CD4-positive, CD25-positive, alpha-beta regulatory T cell (primary cell): ENCODE measurements around the gene TBL1Y. TPM values are rescaled to one million over a fixed set of nuclear protein-coding genes. Genes with fewer than 3 reads are reported as not detected.
A peak's percentile ranks its signal among the peaks of the same experiment; 100 is the strongest.

Experiments used
- ATAC-seq, 2 donors: fragments of 150-1000 bp; cut with Tn5 transposase; one replicate each; pipeline ENCODE4 v1.10.0; 2021; ENCODE audit warnings: low read depth in 2 of 2, moderate number of reproducible peaks in 2 of 2, moderate library complexity in 1 of 2
- DNase-seq, 3 donors: peaks; one replicate each; pipeline versions ENCODE4 v3.0.0 to v3.0.0-alpha.2; 2012 to 2022; ENCODE audit warnings: mixed read lengths in 1 of 3
- H3K27ac ChIP-seq: one replicate; pipeline ENCODE4 v1.7.0; 2013; ENCODE audit warnings: mild to moderate bottlenecking, low read length; ENCODE audit not compliant: insufficient read depth, poor library complexity, severe bottlenecking
- H3K27me3 ChIP-seq: one replicate; pipeline ENCODE4 v1.7.0; 2013; ENCODE audit warnings: low read length; ENCODE audit not compliant: control insufficient read depth, insufficient read depth
- H3K36me3 ChIP-seq: one replicate; pipeline ENCODE4 v1.7.0; 2013; ENCODE audit warnings: mild to moderate bottlenecking, low read length, moderate library complexity; ENCODE audit not compliant: control insufficient read depth, insufficient read depth
- H3K4me1 ChIP-seq: 2 replicates; pipeline ENCODE4 v1.7.0; 2013; ENCODE audit warnings: mild to moderate bottlenecking, low read length; ENCODE audit not compliant: insufficient read depth, control insufficient read depth, poor library complexity, severe bottlenecking
- H3K4me3 ChIP-seq: one replicate; pipeline ENCODE4 v1.7.0; 2013; ENCODE audit warnings: low read depth, mild to moderate bottlenecking, low read length, moderate library complexity
- H3K9me3 ChIP-seq, 2 experiments: 1 replicate in 1 of 2; 2 replicates in 1 of 2; pipeline ENCODE4 v1.7.0; 2013; ENCODE audit warnings: low read length in 2 of 2, mild to moderate bottlenecking in 1 of 2, moderate library complexity in 1 of 2; ENCODE audit not compliant: control insufficient read depth in 2 of 2
- H3K27ac Mint-ChIP-seq, 3 donors: one replicate each; pipeline ENCODE4 v1.8.0; 2020 to 2022; ENCODE audit warnings: mild to moderate bottlenecking in 3 of 3, mixed read lengths in 3 of 3, moderate library complexity in 2 of 3
- H3K27me3 Mint-ChIP-seq: one replicate; pipeline ENCODE4 v1.8.0; 2022; ENCODE audit warnings: mild to moderate bottlenecking, mixed read lengths
- H3K36me3 Mint-ChIP-seq: one replicate; pipeline ENCODE4 v1.8.0; 2020; ENCODE audit warnings: mixed read lengths
- H3K4me1 Mint-ChIP-seq, 4 donors: one replicate each; pipeline ENCODE4 v1.8.0; 2020 to 2022; ENCODE audit warnings: mixed read lengths in 4 of 4, mild to moderate bottlenecking in 1 of 4
- H3K4me3 Mint-ChIP-seq, 4 donors: one replicate each; pipeline ENCODE4 v1.8.0; 2020 to 2022; ENCODE audit warnings: mild to moderate bottlenecking in 4 of 4, mixed read lengths in 4 of 4, moderate library complexity in 3 of 4
- H3K9me3 Mint-ChIP-seq, 7 donors: one replicate each; pipeline ENCODE4 v1.8.0; 2020 to 2022; ENCODE audit warnings: mixed read lengths in 7 of 7, mild to moderate bottlenecking in 3 of 7, moderate library complexity in 2 of 7
- polyA plus RNA-seq, 4 donors: library from polyadenylated mRNA; unstranded; fragments of 300-500 nt; fragmentation: Illumina TruSeq; gene quantifications; one replicate each; pipeline ENCODE4 v1.2.3, GENCODE V29; 2021
- total RNA-seq: library from RNA; stranded (reverse); gene quantifications from one replicate; pipeline ENCODE4 v1.2.3, GENCODE V29; 2022

The TBL1Y gene
- total and polyA plus RNA-seq, 5 donors from 2014 or later: not detected

DNA sequence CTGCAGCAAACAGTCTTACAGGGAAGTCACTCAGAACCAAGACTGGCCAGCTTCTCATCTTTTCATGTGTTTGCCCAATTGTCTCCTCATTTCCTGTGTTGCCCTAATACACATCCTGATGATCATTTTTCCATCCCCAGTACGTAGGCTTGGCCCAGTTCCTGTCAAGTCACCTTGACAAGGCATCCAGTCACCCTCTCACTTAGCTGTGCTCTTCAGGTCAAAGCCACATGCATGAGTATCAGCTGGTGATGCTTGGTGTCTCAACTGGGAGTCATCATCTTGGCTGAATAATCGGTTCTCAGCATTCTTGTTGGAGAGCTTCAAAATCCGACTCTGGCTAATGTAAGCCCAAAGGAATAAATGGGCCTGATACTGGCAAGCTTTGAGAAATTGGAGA, 186.5 kb downstream of the TBL1Y start:
- Mint-ChIP-seq H3K9me3 (no peaks in the 10 kb centered on the region), H3K36me3 (no peaks in the 10 kb centered on the region), H3K27me3 (no peaks in the 10 kb centered on the region), H3K27ac (no peak overlapping the region), H3K4me1 (no peaks in the 10 kb centered on the region), H3K4me3 (no peak overlapping the region)
- no peaks in the 10 kb centered on the region for H3K36me3 ChIP-seq
- ATAC-seq: no peak
- no peak overlapping the region for H3K27ac ChIP-seq
- no peaks in the 10 kb centered on the region for H3K4me1 ChIP-seq
- no peaks in the 10 kb centered on the region for H3K27me3 ChIP-seq
- H3K9me3 ChIP-seq: no peaks in the 10 kb centered on the region
- DNase-seq: no peak
- H3K4me3 ChIP-seq: no peak overlapping the region

DNA sequence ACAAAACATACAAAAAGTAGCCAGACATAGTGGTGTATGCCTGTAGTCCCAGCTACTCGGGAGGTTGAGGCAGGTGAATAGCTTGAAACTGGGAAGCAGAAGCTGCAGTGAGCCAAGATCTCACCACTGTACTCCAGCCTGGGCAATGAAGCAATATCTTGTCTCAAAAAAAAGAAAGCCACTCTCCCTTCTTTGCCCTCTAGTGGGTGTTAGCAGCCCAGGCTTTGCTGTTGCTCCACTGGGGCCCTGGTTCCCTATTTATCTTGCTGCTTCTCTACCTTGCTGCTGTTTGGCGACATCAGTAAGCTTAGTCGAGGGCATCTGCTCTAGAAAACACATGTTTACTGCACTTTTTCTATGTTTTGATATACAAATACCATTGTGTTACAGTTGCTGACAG, 189.2 kb downstream of the TBL1Y start:
- Histone ChIP-seq H3K27me3 (no peaks in the 10 kb centered on the region), H3K36me3 (no peaks in the 10 kb centered on the region), H3K4me3 (no peak overlapping the region), H3K9me3 (no peaks in the 10 kb centered on the region), H3K27ac (no peak overlapping the region), H3K4me1 (no peaks in the 10 kb centered on the region)
- Mint-ChIP-seq H3K9me3 (no peaks in the 10 kb centered on the region), H3K4me1 (no peaks in the 10 kb centered on the region), H3K27ac (no peak overlapping the region), H3K4me3 (no peak overlapping the region), H3K27me3 (no peaks in the 10 kb centered on the region), H3K36me3 (no peaks in the 10 kb centered on the region)
- no peak for DNase-seq
- no peak for ATAC-seq

DNA sequence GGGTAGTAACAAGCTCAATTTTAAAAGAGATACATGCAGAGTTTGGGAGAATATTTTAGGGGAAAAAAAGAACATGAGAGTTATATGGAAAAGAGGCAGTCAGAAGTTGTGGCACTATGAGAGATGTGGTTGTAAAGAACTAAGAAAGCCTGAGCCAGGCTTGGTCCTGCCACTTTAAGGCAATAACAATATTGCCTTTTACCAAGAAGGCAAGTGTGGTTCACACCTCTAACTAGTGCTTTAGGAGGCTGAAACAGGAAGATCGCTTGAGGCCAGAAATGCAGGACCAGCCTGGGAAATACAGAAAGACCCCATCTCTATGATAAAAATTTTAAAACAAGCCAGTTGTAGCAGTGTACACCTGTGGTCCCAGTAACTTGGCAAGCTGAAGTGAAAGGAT, 192.2 kb downstream of the TBL1Y start:
- no peak for ATAC-seq
- no peak overlapping the region for H3K4me3 ChIP-seq
- no peak overlapping the region for H3K4me3 Mint-ChIP-seq
- H3K27me3 Mint-ChIP-seq: no peaks in the 10 kb centered on the region
- H3K27me3 ChIP-seq: no peaks in the 10 kb centered on the region
- no peaks in the 10 kb centered on the region for H3K9me3 Mint-ChIP-seq
- no peaks in the 10 kb centered on the region for H3K9me3 ChIP-seq
- H3K36me3 Mint-ChIP-seq: no peaks in the 10 kb centered on the region
- H3K27ac Mint-ChIP-seq: no peak overlapping the region
- H3K36me3 ChIP-seq: no peaks in the 10 kb centered on the region
- no peaks in the 10 kb centered on the region for H3K4me1 Mint-ChIP-seq
- no peak for DNase-seq
- no peak overlapping the region for H3K27ac ChIP-seq
- no peaks in the 10 kb centered on the region for H3K4me1 ChIP-seq

DNA sequence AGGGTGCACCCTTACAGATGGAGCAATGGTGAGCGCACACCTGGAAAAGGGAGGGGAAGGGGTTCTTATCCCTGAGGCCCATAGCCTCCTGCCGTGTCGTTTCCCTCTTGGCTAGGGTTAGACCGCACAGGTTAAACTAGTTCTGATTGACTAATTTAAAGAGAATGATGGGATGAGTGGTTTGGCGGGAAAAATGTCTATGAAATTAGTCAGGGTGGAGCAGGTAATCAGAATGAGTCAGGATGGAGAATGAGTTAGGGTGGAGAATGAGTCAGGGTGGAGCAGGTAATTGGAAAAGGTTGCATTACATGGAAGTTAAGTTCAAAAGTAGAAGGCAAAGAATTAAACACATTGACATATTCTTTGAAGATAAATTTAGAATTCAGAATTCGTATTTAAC, 196.7 kb downstream of the TBL1Y start:
- Mint-ChIP-seq H3K27me3 (no peaks in the 10 kb centered on the region), H3K4me3 (no peak overlapping the region), H3K27ac (no peak overlapping the region), H3K36me3 (no peaks in the 10 kb centered on the region), H3K4me1 (no peaks in the 10 kb centered on the region), H3K9me3 (no peaks in the 10 kb centered on the region)
- Histone ChIP-seq H3K4me1 (no peaks in the 10 kb centered on the region), H3K9me3 (no peaks in the 10 kb centered on the region), H3K36me3 (no peaks in the 10 kb centered on the region), H3K27me3 (no peaks in the 10 kb centered on the region), H3K27ac (no peak overlapping the region), H3K4me3 (no peak overlapping the region)
- ATAC-seq (no peak), DNase-seq (no peak)

DNA sequence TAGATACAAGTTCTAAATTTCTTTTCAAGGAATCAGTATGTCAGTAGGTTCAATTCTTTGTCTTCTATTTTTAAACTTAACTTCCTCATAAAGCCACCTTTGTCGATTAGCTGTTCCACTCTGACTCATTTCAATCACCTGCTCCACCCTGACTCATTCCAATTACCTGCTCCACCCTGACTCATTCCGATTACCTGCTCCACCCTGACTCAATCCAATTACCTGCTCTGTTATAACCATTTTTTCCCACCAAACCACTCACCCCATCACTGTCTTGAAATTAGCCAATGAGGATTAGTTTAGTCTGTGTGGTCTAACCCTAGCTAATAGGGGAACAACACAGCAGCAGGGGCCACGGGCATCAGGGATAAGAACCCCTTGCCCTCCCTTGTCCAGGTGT, 199.6 kb downstream of the TBL1Y start:
- Mint-ChIP-seq H3K36me3 (no peaks in the 10 kb centered on the region), H3K9me3 (no peaks in the 10 kb centered on the region), H3K4me3 (peak overlapping the region in 1 of 4 donors; percentile 10), H3K27ac (peak overlapping the region in 1 of 3 donors; percentile 91), H3K27me3 (no peaks in the 10 kb centered on the region), H3K4me1 (no peaks in the 10 kb centered on the region)
- Histone ChIP-seq H3K4me3 (no peak overlapping the region), H3K27ac (no peak overlapping the region), H3K9me3 (no peaks in the 10 kb centered on the region), H3K4me1 (no peaks in the 10 kb centered on the region), H3K27me3 (no peaks in the 10 kb centered on the region), H3K36me3 (no peaks in the 10 kb centered on the region)
- ATAC-seq: no peak
- no peak for DNase-seq

DNA sequence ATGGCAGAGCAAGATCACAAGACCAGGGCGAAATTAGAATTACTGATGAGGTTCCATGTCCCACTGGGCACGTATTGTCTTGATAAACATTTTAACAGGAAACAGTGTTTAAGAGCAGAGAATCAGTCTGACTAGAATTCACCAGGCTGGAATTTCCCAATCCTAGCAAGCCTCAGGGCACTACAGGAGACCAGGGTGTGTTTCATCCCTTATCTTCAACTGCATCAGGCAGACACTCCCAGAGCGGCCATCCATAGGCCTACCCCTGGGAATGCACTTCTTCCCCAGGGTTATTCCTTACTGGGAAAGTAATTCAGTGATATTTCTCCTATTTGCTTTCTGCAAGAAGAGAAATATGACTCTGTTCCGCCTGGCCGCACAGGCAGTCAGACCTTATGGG, 205.4 kb downstream of the TBL1Y start:
- no peaks in the 10 kb centered on the region for H3K36me3 ChIP-seq
- H3K4me1 Mint-ChIP-seq: peaks cover 0 to 5% (median 0%) of the 10 kb centered on the region in 4 donors
- no peak overlapping the region for H3K27ac ChIP-seq
- H3K27me3 ChIP-seq: no peaks in the 10 kb centered on the region
- H3K4me3 Mint-ChIP-seq: no peak overlapping the region
- H3K9me3 ChIP-seq: no peaks in the 10 kb centered on the region
- no peak for DNase-seq
- no peaks in the 10 kb centered on the region for H3K4me1 ChIP-seq
- H3K9me3 Mint-ChIP-seq: no peaks in the 10 kb centered on the region
- no peak for ATAC-seq
- H3K4me3 ChIP-seq: no peak overlapping the region
- H3K27ac Mint-ChIP-seq: no peak overlapping the region
- H3K27me3 Mint-ChIP-seq: peaks cover 4% of the 10 kb centered on the region
- H3K36me3 Mint-ChIP-seq: no peaks in the 10 kb centered on the region

DNA sequence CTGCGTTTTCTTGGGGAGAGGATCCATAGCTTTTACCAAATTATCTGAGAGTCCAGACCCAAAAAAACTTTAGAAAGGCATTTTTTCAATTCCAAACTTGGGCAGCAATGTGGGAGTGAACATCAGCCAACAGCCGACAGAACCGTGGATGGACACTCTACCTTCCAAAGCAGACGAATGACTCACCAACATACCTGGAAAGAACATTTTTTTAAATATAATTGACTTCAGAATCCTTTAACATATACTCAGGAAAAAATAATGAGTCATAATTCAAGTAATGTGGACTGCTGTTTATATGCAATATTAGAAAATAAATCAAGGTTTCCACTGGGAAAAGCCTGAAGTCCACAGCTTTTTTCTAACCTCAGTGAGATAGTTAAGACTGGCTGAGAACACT, 211.7 kb downstream of the TBL1Y start:
- no peak overlapping the region for H3K27ac Mint-ChIP-seq
- peaks cover 4% of the 10 kb centered on the region for H3K27me3 Mint-ChIP-seq
- no peaks in the 10 kb centered on the region for H3K27me3 ChIP-seq
- H3K4me3 Mint-ChIP-seq: peak overlapping the region in 1 of 4 donors; percentile 38
- no peaks in the 10 kb centered on the region for H3K36me3 ChIP-seq
- peaks cover 0 to 5% (median 0%) of the 10 kb centered on the region in 4 donors for H3K4me1 Mint-ChIP-seq
- no peaks in the 10 kb centered on the region for H3K9me3 ChIP-seq
- H3K9me3 Mint-ChIP-seq: no peaks in the 10 kb centered on the region
- no peak overlapping the region for H3K27ac ChIP-seq
- H3K36me3 Mint-ChIP-seq: no peaks in the 10 kb centered on the region
- ATAC-seq (no peak), DNase-seq (no peak)
- no peaks in the 10 kb centered on the region for H3K4me1 ChIP-seq
- no peak overlapping the region for H3K4me3 ChIP-seq

DNA sequence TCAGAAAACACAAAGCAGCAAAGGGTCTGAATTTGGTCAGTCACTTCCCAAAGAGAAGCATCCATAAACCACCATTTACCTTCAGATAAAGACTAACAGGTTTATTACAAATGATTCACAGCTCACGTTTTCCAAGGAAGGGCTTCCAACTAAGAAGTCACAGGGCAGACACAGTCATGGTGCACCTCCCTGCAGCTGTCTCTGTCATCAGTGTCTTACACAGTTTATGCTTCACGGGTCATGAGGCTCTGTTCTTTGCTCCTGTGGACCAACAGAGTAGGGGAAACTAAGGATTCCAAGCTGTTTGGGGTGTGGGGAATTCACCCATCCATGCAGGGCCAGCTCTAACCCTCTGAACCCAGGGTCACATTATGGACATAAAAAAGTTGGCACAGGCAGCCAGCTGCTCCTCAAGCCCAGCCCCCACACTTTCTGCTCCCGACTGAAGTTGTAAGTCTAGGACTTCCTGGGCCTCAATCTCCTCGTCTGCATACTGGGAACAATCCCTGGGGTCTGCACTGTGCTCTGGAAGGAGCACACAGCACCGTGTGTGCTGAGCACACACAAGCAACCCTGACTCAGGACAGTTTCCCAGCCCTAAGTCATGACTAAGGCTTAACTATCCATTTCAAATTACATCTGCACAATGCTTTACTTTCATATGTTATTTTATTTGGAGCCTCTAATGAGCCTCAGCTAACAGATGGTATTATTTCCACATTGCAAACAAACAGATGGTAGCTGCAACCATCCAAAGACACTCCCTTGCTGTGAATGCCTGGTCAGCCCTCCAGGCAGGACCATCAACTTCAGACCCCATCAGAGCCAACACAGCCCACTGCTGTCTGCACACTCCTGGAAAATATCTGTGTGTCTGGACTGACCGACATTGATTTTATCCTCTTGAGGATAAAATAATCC, 214.9 kb downstream of the TBL1Y start:
- H3K27me3 ChIP-seq: no peaks in the 10 kb centered on the region
- no peak for ATAC-seq
- no peaks in the 10 kb centered on the region for H3K36me3 Mint-ChIP-seq
- H3K9me3 Mint-ChIP-seq: no peaks in the 10 kb centered on the region
- no peaks in the 10 kb centered on the region for H3K9me3 ChIP-seq
- no peaks in the 10 kb centered on the region for H3K36me3 ChIP-seq
- no peak for DNase-seq
- H3K4me1 Mint-ChIP-seq: no peaks in the 10 kb centered on the region
- H3K4me1 ChIP-seq: no peaks in the 10 kb centered on the region
- H3K4me3 ChIP-seq: no peak overlapping the region
- no peak overlapping the region for H3K27ac Mint-ChIP-seq
- H3K27ac ChIP-seq: no peak overlapping the region
- H3K4me3 Mint-ChIP-seq: no peak overlapping the region
- H3K27me3 Mint-ChIP-seq: no peaks in the 10 kb centered on the region
